ENCODE measurements around the gene YAF2. TPM values are rescaled to one million over a fixed set of nuclear protein-coding genes. Genes with fewer than 3 reads are reported as not detected.

The YAF2 gene
- total RNA-seq, 1 experiment from 2014 or later: 27.6 TPM

DNA sequence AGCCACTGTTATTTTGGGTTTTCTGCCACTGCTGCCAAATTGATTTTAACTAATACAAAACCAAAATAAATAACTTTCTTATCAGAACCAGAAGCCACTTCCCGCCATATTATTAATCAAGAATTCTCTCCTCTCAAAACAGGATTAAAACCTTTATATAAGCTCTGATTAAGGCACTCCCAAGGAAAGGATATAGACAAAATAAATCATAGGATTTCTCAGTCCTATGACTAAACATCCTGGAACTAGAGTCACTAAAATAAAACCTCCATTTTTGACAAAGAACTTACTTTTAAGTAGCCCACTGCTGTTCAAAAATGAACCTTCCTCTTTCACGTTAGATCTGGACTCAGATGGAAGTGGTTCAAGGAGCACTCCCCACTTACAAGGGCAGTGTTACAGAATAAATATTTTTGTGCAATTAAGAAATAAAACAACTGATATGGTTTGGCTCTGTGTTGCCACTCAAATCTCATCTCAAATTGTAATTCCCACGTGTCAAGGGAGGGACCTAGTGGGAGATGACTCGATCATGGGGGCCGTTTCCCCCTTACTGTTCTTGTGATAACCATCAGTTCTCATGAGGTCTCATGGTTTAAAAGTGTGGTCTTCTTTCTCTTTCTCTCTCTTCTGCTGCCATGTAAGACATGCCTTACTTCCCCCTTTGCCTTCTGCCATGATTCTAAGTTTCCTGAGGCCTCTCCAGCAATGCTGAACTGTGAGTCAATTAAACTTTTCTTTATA lies 119.7 kb downstream of the YAF2 start:
- intact Hi-C loops (cut with micrococcal nuclease; ENCODE audit: unreplicated experiment): no loop called here
- ATAC-seq: no peak

DNA sequence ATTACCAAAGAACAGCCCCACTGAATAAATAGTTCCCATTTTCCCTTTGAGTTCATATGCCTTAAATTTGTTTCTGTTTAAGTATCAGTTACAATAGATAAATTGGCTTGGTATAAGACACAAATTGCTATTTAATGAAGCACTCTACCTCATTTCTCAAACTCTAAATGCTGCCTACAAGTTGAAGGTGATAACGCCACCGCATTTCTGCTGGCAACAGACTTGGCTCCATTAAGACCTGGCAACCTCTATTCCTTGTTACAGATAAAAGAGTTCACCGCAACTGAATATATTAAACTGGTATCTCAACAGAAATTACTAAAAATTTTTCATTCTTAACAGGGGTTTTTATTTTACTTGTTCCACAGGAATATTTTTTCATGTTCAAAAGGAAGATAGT lies 129.0 kb downstream of the YAF2 start:
- ChIA-PET POLR2A (no interaction called here), CTCF (no interaction called here)
- Histone ChIP-seq H3K27ac (ENCODE audit: low read length) (no peak overlapping the region), H3K27me3 (ENCODE audit: control insufficient read depth, insufficient read depth, low read length) (no peaks in the 10 kb centered on the region), H3K9me3 (ENCODE audit: control insufficient read depth, insufficient read depth, low read depth, low read length) (no peaks in the 10 kb centered on the region), H3K4me3 (ENCODE audit: low read depth in 2 of 2, low read length in 2 of 2) (no peak overlapping the region), H3K36me3 (ENCODE audit: control insufficient read depth, insufficient read depth, low read length) (peaks cover 4% of the 10 kb centered on the region), H3K4me1 (ENCODE audit: control insufficient read depth, insufficient read depth, low read length) (no peaks in the 10 kb centered on the region)
- BruUV-seq (replicated peaks): no TSS peak
- in situ Hi-C loops (cut with HindIII; ENCODE audit: low pct_unique_long_range_greater_than_20kb, low sequenced_read_pairs) (no loop called here), intact Hi-C loops (cut with micrococcal nuclease; ENCODE audit: unreplicated experiment) (no loop called here)
- DNase-seq (ENCODE audit: low read depth, low spot score): no peak
- ATAC-seq: no peak
- TF ChIP-seq, protein P1, sequence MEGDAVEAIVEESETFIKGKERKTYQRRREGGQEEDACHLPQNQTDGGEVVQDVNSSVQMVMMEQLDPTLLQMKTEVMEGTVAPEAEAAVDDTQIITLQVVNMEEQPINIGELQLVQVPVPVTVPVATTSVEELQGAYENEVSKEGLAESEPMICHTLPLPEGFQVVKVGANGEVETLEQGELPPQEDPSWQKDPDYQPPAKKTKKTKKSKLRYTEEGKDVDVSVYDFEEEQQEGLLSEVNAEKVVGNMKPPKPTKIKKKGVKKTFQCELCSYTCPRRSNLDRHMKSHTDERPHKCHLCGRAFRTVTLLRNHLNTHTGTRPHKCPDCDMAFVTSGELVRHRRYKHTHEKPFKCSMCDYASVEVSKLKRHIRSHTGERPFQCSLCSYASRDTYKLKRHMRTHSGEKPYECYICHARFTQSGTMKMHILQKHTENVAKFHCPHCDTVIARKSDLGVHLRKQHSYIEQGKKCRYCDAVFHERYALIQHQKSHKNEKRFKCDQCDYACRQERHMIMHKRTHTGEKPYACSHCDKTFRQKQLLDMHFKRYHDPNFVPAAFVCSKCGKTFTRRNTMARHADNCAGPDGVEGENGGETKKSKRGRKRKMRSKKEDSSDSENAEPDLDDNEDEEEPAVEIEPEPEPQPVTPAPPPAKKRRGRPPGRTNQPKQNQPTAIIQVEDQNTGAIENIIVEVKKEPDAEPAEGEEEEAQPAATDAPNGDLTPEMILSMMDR (IDR thresholded peaks at IDR 0.05): no peak
- TF ChIP-seq TCF7L2 (IDR thresholded peaks at IDR 0.05; ENCODE audit: low read depth, low read length) (no peak), POLR2AphosphoS5 (IDR thresholded peaks at IDR 0.05; ENCODE audit: low read depth, low read length) (no peak)

More for the DNA sequence above, 119.7 kb downstream of the YAF2 start:
- no peak for TF ChIP-seq TCF7L2 (IDR thresholded peaks at IDR 0.05; ENCODE audit: low read depth, low read length)
- TF ChIP-seq, protein P2, sequence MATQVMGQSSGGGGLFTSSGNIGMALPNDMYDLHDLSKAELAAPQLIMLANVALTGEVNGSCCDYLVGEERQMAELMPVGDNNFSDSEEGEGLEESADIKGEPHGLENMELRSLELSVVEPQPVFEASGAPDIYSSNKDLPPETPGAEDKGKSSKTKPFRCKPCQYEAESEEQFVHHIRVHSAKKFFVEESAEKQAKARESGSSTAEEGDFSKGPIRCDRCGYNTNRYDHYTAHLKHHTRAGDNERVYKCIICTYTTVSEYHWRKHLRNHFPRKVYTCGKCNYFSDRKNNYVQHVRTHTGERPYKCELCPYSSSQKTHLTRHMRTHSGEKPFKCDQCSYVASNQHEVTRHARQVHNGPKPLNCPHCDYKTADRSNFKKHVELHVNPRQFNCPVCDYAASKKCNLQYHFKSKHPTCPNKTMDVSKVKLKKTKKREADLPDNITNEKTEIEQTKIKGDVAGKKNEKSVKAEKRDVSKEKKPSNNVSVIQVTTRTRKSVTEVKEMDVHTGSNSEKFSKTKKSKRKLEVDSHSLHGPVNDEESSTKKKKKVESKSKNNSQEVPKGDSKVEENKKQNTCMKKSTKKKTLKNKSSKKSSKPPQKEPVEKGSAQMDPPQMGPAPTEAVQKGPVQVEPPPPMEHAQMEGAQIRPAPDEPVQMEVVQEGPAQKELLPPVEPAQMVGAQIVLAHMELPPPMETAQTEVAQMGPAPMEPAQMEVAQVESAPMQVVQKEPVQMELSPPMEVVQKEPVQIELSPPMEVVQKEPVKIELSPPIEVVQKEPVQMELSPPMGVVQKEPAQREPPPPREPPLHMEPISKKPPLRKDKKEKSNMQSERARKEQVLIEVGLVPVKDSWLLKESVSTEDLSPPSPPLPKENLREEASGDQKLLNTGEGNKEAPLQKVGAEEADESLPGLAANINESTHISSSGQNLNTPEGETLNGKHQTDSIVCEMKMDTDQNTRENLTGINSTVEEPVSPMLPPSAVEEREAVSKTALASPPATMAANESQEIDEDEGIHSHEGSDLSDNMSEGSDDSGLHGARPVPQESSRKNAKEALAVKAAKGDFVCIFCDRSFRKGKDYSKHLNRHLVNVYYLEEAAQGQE (IDR thresholded peaks at IDR 0.05; ENCODE audit: insufficient read depth in 1 of 2, low read depth in 2 of 2, low read length in 1 of 2): no peak
- no peak for TF ChIP-seq POLR2AphosphoS5 (IDR thresholded peaks at IDR 0.05; ENCODE audit: low read depth, low read length)
- TF ChIP-seq, protein P1 (IDR thresholded peaks at IDR 0.05): no peak
- no peak for TF ChIP-seq SIN3A (IDR thresholded peaks at IDR 0.05; ENCODE audit: borderline replicate concordance, insufficient read depth, low read depth, low read length)
- Histone ChIP-seq H3K4me3 (ENCODE audit: low read depth in 2 of 2, low read length in 2 of 2) (no peak overlapping the region), H3K4me1 (ENCODE audit: control insufficient read depth, insufficient read depth, low read length) (no peaks in the 10 kb centered on the region), H3K27ac (ENCODE audit: low read length) (no peak overlapping the region), H3K36me3 (ENCODE audit: control insufficient read depth, insufficient read depth, low read length) (peaks cover 3% of the 10 kb centered on the region; the same call in 1 of the 2 replicates), H3K27me3 (ENCODE audit: control insufficient read depth, insufficient read depth, low read length) (no peaks in the 10 kb centered on the region), H3K9me3 (ENCODE audit: control insufficient read depth, insufficient read depth, low read depth, low read length) (no peaks in the 10 kb centered on the region)
- ChIA-PET POLR2A (no interaction called here), CTCF (no interaction called here)
- DNase-seq (ENCODE audit: low read depth, low spot score): no peak
- in situ Hi-C loops (cut with HindIII; ENCODE audit: low pct_unique_long_range_greater_than_20kb, low sequenced_read_pairs): no loop called here
- BruUV-seq (replicated peaks): no TSS peak

Other genes starting within 250 kb of the YAF2 start
- 17.4 TPM for gene GXYLT1, start 93.4 kb downstream of the YAF2 start, total RNA-seq (2021; ENCODE audit: unreplicated experiment)
- gene ZCRB1, start 87.8 kb upstream of the YAF2 start, total RNA-seq (2021; ENCODE audit: unreplicated experiment): 68.8 TPM
- gene PPHLN1, start 87.9 kb upstream of the YAF2 start, total RNA-seq (2021; ENCODE audit: unreplicated experiment): 56.5 TPM

Measured in Panc1 (cell line).